ENCODE measurements around the gene TBX10. TPM values are rescaled to one million over a fixed set of nuclear protein-coding genes. Genes with fewer than 3 reads are reported as not detected.
"Not testable (repeated sequence)": the region's sequence is repeated elsewhere in the genome, so short reads cannot be mapped to it uniquely, and the experiment has no call there.

The TBX10 gene
- total RNA-seq, 2 experiments from 2014 or later, result not detected

- ChIA-PET POLR2A (no interaction called here), CTCF (interaction anchor here (1.4 kb wide), 1 partner anchor 35 kb away, joined by 3 read pairs; no protein-coding TSS in a partner anchor)
These were observed 46.0 kb downstream of the TBX10 start for GRCh38 chr11:67593565-67593905.

- ChIA-PET CTCF (interaction anchor here (1.1 to 1.4 kb wide), 3 partner anchors 10 to 36 kb away, joined by 3 to 4 read pairs (median 3); partner anchors contain the start of gene GSTP1), POLR2A (no interaction called here)
These were observed 46.5 kb downstream of the TBX10 start for GRCh38 chr11:67592880-67593564.

- CTCF ChIA-PET, POLR2A ChIA-PET: not testable (repeated sequence)
These were observed 50.6 kb downstream of the TBX10 start for GRCh38 chr11:67588899-67589415.

GRCh38 chr11:67588136-67588503, 51.4 kb downstream of the TBX10 start:
- ChIA-PET POLR2A (no interaction called here), CTCF (no interaction called here)

GRCh38 chr11:67586568-67587250, 52.9 kb downstream of the TBX10 start:
- POLR2A ChIA-PET, result no interaction called here
- CTCF ChIA-PET, result no interaction called here

GRCh38 chr11:67585911-67586310, 53.7 kb downstream of the TBX10 start:
- ChIA-PET CTCF (interaction anchor here (0.6 kb wide), 1 partner anchor 603 kb away, joined by 4 read pairs; no protein-coding TSS in a partner anchor), POLR2A (no interaction called here)

- ChIA-PET POLR2A (interaction anchor here (1.2 kb wide), 1 partner anchor 29 kb away, joined by 4 read pairs; no protein-coding TSS in a partner anchor), CTCF (interaction anchor here (0.6 to 1.0 kb wide), 2 partner anchors 268 to 603 kb away, joined by 3 to 4 read pairs; no protein-coding TSS in a partner anchor)
These were observed 54.4 kb downstream of the TBX10 start for GRCh38 chr11:67584881-67585873.

GRCh38 chr11:67584205-67584880, 55.2 kb downstream of the TBX10 start:
- ChIA-PET POLR2A (interaction anchor here (1.0 to 1.2 kb wide), 2 partner anchors 30 to 211 kb away, joined by 3 to 4 read pairs; partner anchors contain the start of gene CLCF1), CTCF (interaction anchor here (0.9 to 1.6 kb wide), 4 partner anchors 8 to 267 kb away, joined by 3 to 8 read pairs (median 4); no protein-coding TSS in a partner anchor)

GRCh38 chr11:67583247-67584204, 56.0 kb downstream of the TBX10 start, which contains the start of gene GSTP1:
TSS of gene GSTP1 (plus strand) at chr11:67583812. CDS start at chr11:67583844, 32 bp downstream.
- CTCF ChIA-PET, result interaction anchor here (0.6 to 1.6 kb wide), 8 partner anchors 9 to 266 kb away, joined by 3 to 8 read pairs (median 3); no protein-coding TSS in a partner anchor
- POLR2A ChIA-PET, result interaction anchor here (1.0 to 1.2 kb wide), 3 partner anchors 31 to 210 kb away, joined by 3 to 4 read pairs (median 4); partner anchors contain the start of gene CLCF1

- POLR2A ChIA-PET, result no interaction called here
These were observed 57.6 kb downstream of the TBX10 start for GRCh38 chr11:67582011-67582410.

GRCh38 chr11:67581469-67581868, 58.1 kb downstream of the TBX10 start:
- POLR2A ChIA-PET, result no interaction called here
- CTCF ChIA-PET, result no interaction called here

More at GRCh38 chr11:67582011-67582410, 57.6 kb downstream of the TBX10 start:
- CTCF ChIA-PET, result no interaction called here

Other genes starting within 250 kb of the TBX10 start
- gene RAD9A, start 247.8 kb downstream of the TBX10 start, total RNA-seq, result 10 to 100 TPM; 35.2 to 37.4 TPM
- 100 to 1,000 TPM; 308 to 323 TPM for gene PPP1CA, start 237.9 kb downstream of the TBX10 start, total RNA-seq
- gene TBC1D10C, start 235.7 kb downstream of the TBX10 start, total RNA-seq, result 100 to 1,000 TPM in 1 of 2 experiments, 10 to 100 TPM in 1; 98.1 to 103 TPM
- gene CARNS1, start 224.1 kb downstream of the TBX10 start, total RNA-seq, result 1 to 10 TPM; 1.9 to 2.0 TPM
- 10 to 100 TPM; 82.8 to 85.6 TPM for gene RPS6KB2, start 211.3 kb downstream of the TBX10 start, total RNA-seq
- gene PTPRCAP, start 202.1 kb downstream of the TBX10 start, total RNA-seq, result 100 to 1,000 TPM; 147 to 151 TPM
- 100 to 1,000 TPM; 140 to 148 TPM for gene CORO1B, start 196.3 kb downstream of the TBX10 start, total RNA-seq
- not detected for gene GPR152, start 187.0 kb downstream of the TBX10 start, total RNA-seq
- under 1 TPM in 1 of 2 experiments, not detected in 1; 0.23 TPM for gene CABP4, start 184.4 kb downstream of the TBX10 start, total RNA-seq
- 10 to 100 TPM; 46.4 to 47.7 TPM for gene TMEM134, start 170.5 kb downstream of the TBX10 start, total RNA-seq
- gene AIP, start 156.7 kb downstream of the TBX10 start, total RNA-seq, result 100 to 1,000 TPM; 154 to 159 TPM
- 100 to 1,000 TPM; 102 to 104 TPM for gene PITPNM1, start 134.4 kb downstream of the TBX10 start, total RNA-seq
- 10 to 100 TPM; 61.1 to 64.8 TPM for gene CDK2AP2, start 131.6 kb downstream of the TBX10 start, total RNA-seq
- gene CABP2, start 116.3 kb downstream of the TBX10 start, total RNA-seq, result not detected
- gene GSTP1, start 56.0 kb downstream of the TBX10 start, total RNA-seq, result 100 to 1,000 TPM; 471 to 491 TPM
- 100 to 1,000 TPM; 315 to 317 TPM for gene NDUFV1, start 32.8 kb downstream of the TBX10 start, total RNA-seq
- gene NUDT8, start 9.8 kb downstream of the TBX10 start, total RNA-seq, result 10 to 100 TPM; 28.3 to 28.9 TPM
- under 1 TPM; 0.21 to 0.50 TPM for gene ACY3, start 11.0 kb upstream of the TBX10 start, total RNA-seq
- gene ALDH3B2, start 34.9 kb upstream of the TBX10 start, total RNA-seq, result not detected